ENCODE results near the gene SORCS2. TPM values are rescaled to one million over a fixed set of nuclear protein-coding genes. Genes with fewer than 3 reads are reported as not detected.

Gene SORCS2
- total RNA-seq, 2 donors from 2014 or later, result 1.5 to 1.7 TPM

DNA sequence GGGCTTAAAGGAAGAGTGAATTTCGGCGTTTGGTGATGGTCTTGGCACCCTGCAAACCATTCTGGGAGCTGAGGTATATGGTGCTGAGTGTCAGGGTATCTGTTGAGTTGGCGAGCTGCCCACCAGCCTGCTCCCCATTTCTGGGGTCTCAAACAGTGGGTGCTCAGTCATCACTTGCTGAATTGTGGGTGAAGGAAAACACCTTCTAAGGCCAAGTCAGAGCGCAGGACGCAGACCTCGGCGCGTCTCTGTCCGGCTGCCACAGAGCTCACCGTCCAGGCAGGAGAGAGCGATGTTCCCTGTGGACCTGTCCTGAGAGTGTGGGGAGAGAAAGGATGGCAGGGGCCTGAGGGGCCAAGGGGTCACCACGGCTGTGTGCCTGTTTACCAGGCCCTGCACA lies 111.2 kb downstream of the SORCS2 start:
- no peaks in the 10 kb centered on the region for H3K27me3 ChIP-seq
- H3K9me3 ChIP-seq, result no peaks in the 10 kb centered on the region
- DNase-seq (ENCODE audit: low spot score), result no peak
- TF ChIP-seq, protein P1, sequence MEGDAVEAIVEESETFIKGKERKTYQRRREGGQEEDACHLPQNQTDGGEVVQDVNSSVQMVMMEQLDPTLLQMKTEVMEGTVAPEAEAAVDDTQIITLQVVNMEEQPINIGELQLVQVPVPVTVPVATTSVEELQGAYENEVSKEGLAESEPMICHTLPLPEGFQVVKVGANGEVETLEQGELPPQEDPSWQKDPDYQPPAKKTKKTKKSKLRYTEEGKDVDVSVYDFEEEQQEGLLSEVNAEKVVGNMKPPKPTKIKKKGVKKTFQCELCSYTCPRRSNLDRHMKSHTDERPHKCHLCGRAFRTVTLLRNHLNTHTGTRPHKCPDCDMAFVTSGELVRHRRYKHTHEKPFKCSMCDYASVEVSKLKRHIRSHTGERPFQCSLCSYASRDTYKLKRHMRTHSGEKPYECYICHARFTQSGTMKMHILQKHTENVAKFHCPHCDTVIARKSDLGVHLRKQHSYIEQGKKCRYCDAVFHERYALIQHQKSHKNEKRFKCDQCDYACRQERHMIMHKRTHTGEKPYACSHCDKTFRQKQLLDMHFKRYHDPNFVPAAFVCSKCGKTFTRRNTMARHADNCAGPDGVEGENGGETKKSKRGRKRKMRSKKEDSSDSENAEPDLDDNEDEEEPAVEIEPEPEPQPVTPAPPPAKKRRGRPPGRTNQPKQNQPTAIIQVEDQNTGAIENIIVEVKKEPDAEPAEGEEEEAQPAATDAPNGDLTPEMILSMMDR (IDR thresholded peaks at IDR 0.05), result no peak
- no peak overlapping the region for H3K4me3 ChIP-seq
- no peak overlapping the region for H3K27ac ChIP-seq
- H3K36me3 ChIP-seq, result no peaks in the 10 kb centered on the region
- peaks cover 0 to 17% of the 10 kb centered on the region in 2 donors for H3K4me1 ChIP-seq

DNA sequence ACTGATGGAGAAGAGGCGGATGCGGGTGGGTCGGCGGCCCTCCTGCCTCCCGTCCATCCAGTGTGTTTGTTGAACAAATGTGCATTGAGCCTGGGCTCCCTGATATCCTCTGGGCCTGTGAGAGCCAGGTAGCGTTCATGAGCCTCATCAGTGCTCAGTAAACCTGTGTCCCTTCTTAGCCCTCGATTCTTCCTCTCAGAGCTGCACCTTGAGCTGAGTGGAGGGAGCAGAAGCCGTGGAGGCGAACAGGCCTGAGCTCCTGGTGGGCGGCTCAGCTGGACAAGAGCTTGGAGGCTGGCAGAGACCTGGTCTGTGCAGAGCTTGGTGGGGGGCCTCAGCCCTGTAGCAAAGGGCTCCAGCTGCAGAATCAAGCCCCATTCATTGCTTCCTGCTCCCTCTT lies 112.1 kb downstream of the SORCS2 start:
- peaks cover 0 to 24% of the 10 kb centered on the region in 2 donors for H3K4me1 ChIP-seq
- no peak for DNase-seq (ENCODE audit: low spot score)
- no peaks in the 10 kb centered on the region for H3K9me3 ChIP-seq
- H3K36me3 ChIP-seq, result no peaks in the 10 kb centered on the region
- TF ChIP-seq, protein P1 (IDR thresholded peaks at IDR 0.05), result no peak
- no peak overlapping the region for H3K4me3 ChIP-seq
- no peaks in the 10 kb centered on the region for H3K27me3 ChIP-seq
- H3K27ac ChIP-seq, result no peak overlapping the region

DNA sequence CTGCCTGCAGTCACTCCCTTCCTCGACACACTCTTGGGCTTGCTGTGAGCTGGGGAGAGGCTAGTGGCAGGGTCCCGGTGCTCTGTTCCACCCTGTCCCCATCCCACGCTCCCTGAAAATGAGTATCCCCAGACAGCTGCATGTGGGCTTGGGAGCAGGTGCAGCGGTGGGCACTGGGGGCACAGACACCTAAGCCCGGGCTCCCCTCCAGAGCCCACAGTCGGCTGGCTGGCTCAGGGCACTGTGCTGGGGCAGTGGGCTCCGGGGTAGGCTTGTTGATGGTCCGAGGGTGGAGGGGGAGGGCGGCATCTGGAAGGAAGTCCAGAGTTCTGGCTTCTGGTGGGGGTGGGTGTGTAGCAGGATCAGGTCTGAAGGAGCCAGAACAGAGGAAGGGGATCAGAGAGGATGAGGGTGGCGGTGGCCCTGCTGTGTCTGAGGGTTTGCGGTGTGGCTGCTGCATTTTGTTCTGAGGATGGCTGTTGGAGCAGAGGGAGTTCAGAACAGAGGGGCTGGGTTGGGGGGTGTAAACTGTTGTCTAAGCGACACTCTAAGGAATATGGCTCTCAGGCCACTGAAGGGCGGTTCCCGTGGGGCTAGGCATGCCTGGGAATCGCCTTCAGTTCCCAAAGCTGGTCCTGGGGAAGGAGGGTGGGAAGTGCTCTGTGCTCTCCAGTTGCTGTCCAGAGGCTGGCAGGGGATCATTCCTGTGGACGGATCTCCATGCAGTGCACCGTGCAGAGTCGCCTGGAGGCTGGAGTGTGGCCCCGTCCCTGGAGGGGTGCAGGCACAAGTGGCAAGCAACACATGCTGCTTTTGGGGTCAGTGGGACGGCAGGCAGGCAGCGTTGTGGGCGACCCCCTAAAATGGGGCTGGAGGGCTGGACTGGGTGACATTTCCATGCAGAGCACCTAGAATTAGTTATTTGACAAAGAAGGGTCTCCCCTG lies 114.0 kb downstream of the SORCS2 start:
- Histone ChIP-seq H3K4me1 (peaks cover 0 to 28% of the 10 kb centered on the region in 2 donors), H3K27me3 (no peaks in the 10 kb centered on the region), H3K27ac (no peak overlapping the region), H3K4me3 (no peak overlapping the region), H3K36me3 (no peaks in the 10 kb centered on the region), H3K9me3 (no peaks in the 10 kb centered on the region)
- no peak for DNase-seq (ENCODE audit: low spot score)
- TF ChIP-seq, protein P1 (IDR thresholded peaks at IDR 0.05), result no peak

DNA sequence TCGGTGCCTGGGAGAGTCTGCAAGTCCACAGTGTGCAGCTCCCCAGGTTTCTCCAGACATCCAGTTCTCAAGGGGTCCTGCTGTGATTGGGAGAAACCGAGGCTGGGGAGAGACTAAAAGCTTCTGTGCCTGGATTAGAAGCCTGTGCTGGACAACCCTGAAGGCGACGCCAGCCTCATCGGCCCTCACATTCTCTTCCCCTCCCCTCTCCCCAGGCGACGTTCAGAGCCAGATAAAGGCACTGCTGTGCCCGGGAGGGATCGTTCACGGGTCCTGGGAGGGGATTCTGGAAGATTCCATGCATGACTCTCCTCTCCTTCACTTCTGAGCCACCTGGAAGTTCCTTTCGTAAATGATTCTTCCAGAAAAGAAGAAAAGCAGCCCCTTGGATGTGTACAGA lies 114.6 kb downstream of the SORCS2 start:
- no peak overlapping the region for H3K27ac ChIP-seq
- no peaks in the 10 kb centered on the region for H3K36me3 ChIP-seq
- H3K4me3 ChIP-seq, result no peak overlapping the region
- peaks cover 0 to 28% of the 10 kb centered on the region in 2 donors for H3K4me1 ChIP-seq
- no peaks in the 10 kb centered on the region for H3K9me3 ChIP-seq
- no peak for DNase-seq (ENCODE audit: low spot score)
- TF ChIP-seq, protein P1 (IDR thresholded peaks at IDR 0.05), result no peak
- no peaks in the 10 kb centered on the region for H3K27me3 ChIP-seq

DNA sequence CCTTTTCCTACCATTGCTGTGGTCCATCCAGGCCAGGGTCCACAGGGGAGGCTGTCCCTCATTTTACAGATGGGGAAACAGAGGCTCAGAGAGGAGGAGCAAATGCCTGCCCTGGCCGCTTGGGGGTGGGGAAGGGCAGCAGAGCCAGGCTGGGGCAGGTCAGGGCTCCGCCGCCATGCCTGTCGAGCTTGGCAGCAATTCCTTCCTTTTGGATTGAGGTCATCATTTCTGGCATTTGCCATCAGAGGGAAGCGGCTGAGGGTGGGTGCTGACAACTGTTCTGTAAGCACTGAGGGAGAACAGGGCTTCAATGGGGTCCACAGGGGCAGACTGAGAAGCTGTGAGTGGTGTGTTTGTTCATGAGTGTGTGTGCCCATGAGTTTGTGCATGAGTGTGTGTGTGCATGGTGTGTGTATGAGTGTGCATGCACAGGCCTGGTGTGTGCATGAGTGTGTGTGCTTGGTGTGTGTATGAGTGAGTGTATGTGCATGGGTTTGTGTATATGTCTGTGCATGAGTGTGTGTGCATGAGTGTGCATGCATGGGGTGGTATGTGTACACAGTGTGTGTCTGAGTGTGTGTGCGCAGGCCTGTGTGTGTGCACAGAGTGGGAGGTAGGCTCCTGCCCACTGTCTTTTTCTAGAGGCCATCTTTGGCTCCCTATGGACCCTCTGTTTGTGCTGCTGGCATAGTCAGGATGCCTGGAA lies 115.2 kb downstream of the SORCS2 start:
- DNase-seq (ENCODE audit: low spot score), result no peak
- H3K27ac ChIP-seq, result no peak overlapping the region

More for the DNA sequence above, 115.2 kb downstream of the SORCS2 start:
- H3K36me3 ChIP-seq, result no peaks in the 10 kb centered on the region
- TF ChIP-seq, protein P1 (IDR thresholded peaks at IDR 0.05), result no peak
- no peaks in the 10 kb centered on the region for H3K27me3 ChIP-seq
- peaks cover 0 to 28% of the 10 kb centered on the region in 2 donors for H3K4me1 ChIP-seq
- H3K4me3 ChIP-seq, result no peak overlapping the region
- no peaks in the 10 kb centered on the region for H3K9me3 ChIP-seq
